Endothelial cell of umbilical vein (primary cell): ENCODE data around the gene TMSB10. TPM values are rescaled to one million over a fixed set of nuclear protein-coding genes. Genes with fewer than 3 reads are reported as not detected.

Experiments used
- BruUV-seq: library from RNA; stranded (reverse); fragments of 400-500 nt; replicated peaks from 2 replicates; lab custom pipeline; 2021; lab: Mats Ljungman, UMichigan
- CTCF ChIA-PET: fragments of 300-600, 350-600 bp; sonication (Branson Sonifier 250); formaldehyde crosslinking; loops from one replicate; lab custom pipeline; 2021; ENCODE audit warnings: antibody characterized with exemption, inconsistent platforms; lab: Charles Lee
- POLR2A ChIA-PET: fragments of 300-600, 350-600 bp; sonication (Branson Sonifier 250); formaldehyde crosslinking; loops from one replicate; lab custom pipeline; 2021; ENCODE audit warnings: antibody characterized with exemption, inconsistent platforms; lab: Charles Lee
- DNase-seq: peaks from one replicate; pipeline ENCODE4 v3.0.0-alpha.2; 2011; ENCODE audit warnings: low read depth, low spot score
- FAIRE-seq: peaks from 2 replicates; lab custom pipeline; 2011; peaks lifted over from hg19 to GRCh38; lab: Jason Lieb, UNC
- H2AFZ ChIP-seq: 2 replicates; pipeline ENCODE4 v1.6.0; 2012; ENCODE audit warnings: low read depth, low read length, control low read depth, inconsistent platforms
- H3K27ac ChIP-seq: 2 replicates; pipeline ENCODE4 v1.5.1; 2011; ENCODE audit warnings: low read depth, mild to moderate bottlenecking, control low read depth, low read length, moderate library complexity; ENCODE audit not compliant: insufficient read depth
- H3K27me3 ChIP-seq, 2 experiments: 2 replicates each; pipeline versions ENCODE4 v1.6.0 to v1.6.1; 2011; ENCODE audit warnings: low read length in 2 of 2, mixed read lengths in 1 of 2; ENCODE audit not compliant: control insufficient read depth in 2 of 2, insufficient read depth in 2 of 2
- H3K36me3 ChIP-seq, 2 experiments: 2 replicates in 1 of 2; 3 replicates in 1 of 2; pipeline ENCODE4 v1.5.1; 2011; ENCODE audit warnings: low read length in 2 of 2, mild to moderate bottlenecking in 1 of 2, moderate library complexity in 1 of 2; ENCODE audit not compliant: control insufficient read depth in 2 of 2, insufficient read depth in 2 of 2; ENCODE audit errors: extremely low read depth in 1 of 2
- H3K4me1 ChIP-seq: 3 replicates; pipeline ENCODE4 v1.5.1; 2011; ENCODE audit warnings: mild to moderate bottlenecking, low read length; ENCODE audit not compliant: control insufficient read depth, insufficient read depth; ENCODE audit errors: extremely low read depth
- H3K4me2 ChIP-seq: 2 replicates; pipeline ENCODE4 v1.6.1; 2011; ENCODE audit warnings: low read length, control low read depth, mixed read lengths; ENCODE audit not compliant: insufficient read depth
- H3K4me3 ChIP-seq, 3 experiments: fragments of 200-600 bp in 1 of 3; sonication (generic), shearing (Covaris generic) in 1 of 3; replicated peaks in 1 of 3; 2 replicates each; pipeline ENCODE4 v1.5.1; 2011 to 2016; ENCODE audit warnings: control low read depth in 3 of 3, low read length in 3 of 3, mild to moderate bottlenecking in 2 of 3, inconsistent platforms in 1 of 3, low read depth in 1 of 3, moderate library complexity in 1 of 3; ENCODE audit not compliant: insufficient read depth in 1 of 3
- H3K79me2 ChIP-seq: 2 replicates; pipeline ENCODE4 v1.6.0; 2012; ENCODE audit warnings: low read length, inconsistent platforms; ENCODE audit not compliant: control insufficient read depth, insufficient read depth
- H3K9ac ChIP-seq: replicated peaks from 2 replicates; pipeline ENCODE3; 2011; ENCODE audit warnings: low read length, control low read depth; ENCODE audit not compliant: insufficient read depth; ENCODE audit errors: extremely low read depth
- H3K9me1 ChIP-seq: replicated peaks from 3 replicates; pipeline ENCODE4 v1.6.0; 2011; ENCODE audit warnings: mild to moderate bottlenecking, low read length; ENCODE audit not compliant: control insufficient read depth, insufficient read depth; ENCODE audit errors: extremely low read depth
- H3K9me3 ChIP-seq: replicated peaks from 2 replicates; pipeline ENCODE4 v1.5.1; 2012; ENCODE audit warnings: low read length, inconsistent platforms; ENCODE audit not compliant: control insufficient read depth, insufficient read depth
- H4K20me1 ChIP-seq: replicated peaks from 2 replicates; pipeline ENCODE3; 2011; ENCODE audit warnings: mild to moderate bottlenecking, low read length; ENCODE audit not compliant: control insufficient read depth, insufficient read depth; ENCODE audit errors: extremely low read depth
- FOS ChIP-seq: IDR thresholded peaks from 2 replicates; pipeline ENCODE4 v1.6.1; 2011; ENCODE audit warnings: mild to moderate bottlenecking, low read length, moderate library complexity, borderline replicate concordance; ENCODE audit not compliant: insufficient read depth
- GATA2 ChIP-seq: IDR thresholded peaks from 2 replicates; pipeline ENCODE4 v1.7.0; 2011; ENCODE audit warnings: low read depth, mild to moderate bottlenecking, moderate library complexity, mixed read lengths, low read length; ENCODE audit not compliant: insufficient read length, insufficient read depth
- JUN ChIP-seq: IDR thresholded peaks from 2 replicates; pipeline ENCODE4 v1.6.1; 2011; ENCODE audit warnings: borderline replicate concordance, low read depth; ENCODE audit not compliant: insufficient read length, insufficient read depth
- MYC ChIP-seq: IDR thresholded peaks from one replicate; pipeline ENCODE4 v1.6.1; 2011; ENCODE audit warnings: mild to moderate bottlenecking, low read depth, low read length
- POLR2AphosphoS5 ChIP-seq: IDR thresholded peaks from 2 replicates; pipeline ENCODE4 v1.6.1; 2012; ENCODE audit warnings: low read depth, mild to moderate bottlenecking, control low read depth, low read length, moderate library complexity; ENCODE audit not compliant: insufficient read depth
- dilution Hi-C: fragments of 300-500 bp; cut with MboI; formaldehyde crosslinking; loops from one replicate; pipeline ENCODE4 v1.15.0; 2019; ENCODE audit warnings: low sequenced_read_pairs; ENCODE audit not compliant: extremely low pct_ligation_motif_present
- intact Hi-C: fragments of 100-400 bp; cut with micrococcal nuclease; formaldehyde crosslinking; loops from one replicate; pipeline ENCODE4 v1.10.0; 2022
- polyA plus RNA-seq, 4 experiments: library from polyadenylated mRNA; depleted of rRNA in 3 of 4; stranded (reverse) in 3 of 4; unstranded in 1 of 4; fragments of >200 nt; gene quantifications; 2 replicates each; pipeline versions ENCODE4 v1.2.1 to v1.2.3, GENCODE V29; 2011 to 2012; ENCODE audit warnings: missing spikeins in 1 of 4
- total RNA-seq: library from RNA; stranded (reverse); gene quantifications from 2 replicates; pipeline ENCODE4 v1.2.3, GENCODE V29; 2021
- TF ChIP-seq, protein P1 (sequence below): IDR thresholded peaks from 2 replicates; pipeline ENCODE4 v1.6.1; 2011; ENCODE audit not compliant: insufficient read depth, insufficient read length
- TF ChIP-seq, protein P2 (sequence below), 2 donors: IDR thresholded peaks; 1 replicate in 1 of 2; 2 replicates in 1 of 2; pipeline ENCODE4 v1.5.1; 2011; ENCODE audit warnings: low read length in 2 of 2, mild to moderate bottlenecking in 2 of 2, moderate library complexity in 2 of 2, control low read depth in 1 of 2, inconsistent platforms in 1 of 2, low read depth in 1 of 2; ENCODE audit not compliant: insufficient read depth in 1 of 2; ENCODE audit errors: extremely low read depth in 1 of 2

Gene TMSB10
- total and polyA plus RNA-seq, 2 donors (not counting 3 experiments of a cell fraction or from before 2014, with no cell fraction given) = 2,774 to 4,015 TPM

DNA sequence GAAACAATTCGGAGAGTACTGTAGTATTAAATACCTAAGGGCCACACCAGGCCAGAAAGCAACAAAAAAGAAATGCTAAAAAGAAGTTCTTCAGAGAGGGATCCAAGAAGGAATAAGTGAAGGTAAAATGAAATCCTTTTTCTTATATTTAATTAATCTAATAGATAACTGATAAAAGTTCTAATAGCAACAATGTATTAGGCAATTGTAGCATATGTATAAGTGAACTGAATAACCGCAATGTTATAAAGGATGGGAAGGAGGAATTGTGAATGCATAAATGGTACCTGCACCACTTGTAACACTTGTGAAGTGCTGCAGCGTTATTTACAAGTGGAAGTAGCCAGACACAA lies 21.8 kb downstream of the TMSB10 start:
- FAIRE-seq (no peak), DNase-seq (no peak)
- H2AFZ ChIP-seq = no peak overlapping the region
- TF ChIP-seq FOS (no peak), MYC (no peak)
- TF ChIP-seq, protein P1, sequence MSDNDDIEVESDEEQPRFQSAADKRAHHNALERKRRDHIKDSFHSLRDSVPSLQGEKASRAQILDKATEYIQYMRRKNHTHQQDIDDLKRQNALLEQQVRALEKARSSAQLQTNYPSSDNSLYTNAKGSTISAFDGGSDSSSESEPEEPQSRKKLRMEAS = no peak
- no peak overlapping the region for H3K9ac ChIP-seq
- no peaks in the 10 kb centered on the region for H3K79me2 ChIP-seq
- H3K27ac ChIP-seq = no peak overlapping the region
- BruUV-seq = no TSS peak
- dilution Hi-C loops (no loop called here), intact Hi-C loops (loop anchor here (1.0 to 5.0 kb wide), 7 partner anchors 42 to 432 kb away; no protein-coding TSS in a partner anchor)
- ChIA-PET CTCF (interaction anchor here (2.2 to 2.8 kb wide), 6 partner anchors 21 to 374 kb away, joined by 19 to 61 read pairs (median 24); partner anchors contain the start of genes TMSB10 and TRABD2A), POLR2A (interaction anchor here (2.7 kb wide), 1 partner anchor 21 kb away, joined by 16 read pairs; no protein-coding TSS in a partner anchor)
- H3K9me3 ChIP-seq = no peaks in the 10 kb centered on the region
- H4K20me1 ChIP-seq = no peaks in the 10 kb centered on the region
- peaks cover 26% of the 10 kb centered on the region for H3K4me1 ChIP-seq
- no peaks in the 10 kb centered on the region for H3K36me3 ChIP-seq
- no peak overlapping the region for H3K4me2 ChIP-seq
- H3K4me3 ChIP-seq = no peak overlapping the region
- H3K9me1 ChIP-seq = no peaks in the 10 kb centered on the region
- no peaks in the 10 kb centered on the region for H3K27me3 ChIP-seq

DNA sequence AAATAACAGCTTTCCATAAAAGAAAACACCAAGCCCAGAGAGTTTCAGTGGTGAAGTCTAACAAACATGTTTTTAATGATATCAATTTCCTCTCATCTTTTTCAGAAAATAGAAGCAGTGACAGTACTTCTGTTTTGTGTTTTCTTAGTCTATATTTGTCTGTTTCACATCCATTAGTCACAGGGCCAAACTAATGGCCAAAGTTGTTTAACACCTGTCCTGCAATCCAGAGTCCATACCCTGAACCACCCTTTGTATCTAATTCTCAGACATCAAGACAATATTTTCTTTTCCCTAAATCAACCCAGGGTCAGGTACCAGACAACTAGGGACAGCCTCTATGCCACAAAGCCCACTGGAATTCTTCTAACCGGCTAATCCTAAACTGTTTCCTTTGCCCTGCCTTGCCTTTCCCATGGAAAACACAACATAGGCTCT lies 25.9 kb downstream of the TMSB10 start:
- H3K4me2 ChIP-seq = no peak overlapping the region
- H3K27me3 ChIP-seq = no peaks in the 10 kb centered on the region
- dilution Hi-C loops = no loop called here
- H2AFZ ChIP-seq = no peak overlapping the region
- H3K9ac ChIP-seq = no peak overlapping the region
- DNase-seq = no peak
- ChIA-PET CTCF (no interaction called here), POLR2A (no interaction called here)
- no peaks in the 10 kb centered on the region for H3K36me3 ChIP-seq
- H3K27ac ChIP-seq = no peak overlapping the region
- intact Hi-C loops = no loop called here
- no peaks in the 10 kb centered on the region for H3K9me1 ChIP-seq
- H3K4me1 ChIP-seq = peaks cover 4% of the 10 kb centered on the region
- H3K79me2 ChIP-seq = no peaks in the 10 kb centered on the region
- no peak overlapping the region for H3K4me3 ChIP-seq
- no peak for FAIRE-seq
- no peaks in the 10 kb centered on the region for H3K9me3 ChIP-seq
- no TSS peak for BruUV-seq
- no peaks in the 10 kb centered on the region for H4K20me1 ChIP-seq
- TF ChIP-seq FOS (no peak), JUN (no peak), MYC (no peak), POLR2AphosphoS5 (no peak), GATA2 (no peak)
- TF ChIP-seq, protein P1 = no peak
- TF ChIP-seq, protein P2, sequence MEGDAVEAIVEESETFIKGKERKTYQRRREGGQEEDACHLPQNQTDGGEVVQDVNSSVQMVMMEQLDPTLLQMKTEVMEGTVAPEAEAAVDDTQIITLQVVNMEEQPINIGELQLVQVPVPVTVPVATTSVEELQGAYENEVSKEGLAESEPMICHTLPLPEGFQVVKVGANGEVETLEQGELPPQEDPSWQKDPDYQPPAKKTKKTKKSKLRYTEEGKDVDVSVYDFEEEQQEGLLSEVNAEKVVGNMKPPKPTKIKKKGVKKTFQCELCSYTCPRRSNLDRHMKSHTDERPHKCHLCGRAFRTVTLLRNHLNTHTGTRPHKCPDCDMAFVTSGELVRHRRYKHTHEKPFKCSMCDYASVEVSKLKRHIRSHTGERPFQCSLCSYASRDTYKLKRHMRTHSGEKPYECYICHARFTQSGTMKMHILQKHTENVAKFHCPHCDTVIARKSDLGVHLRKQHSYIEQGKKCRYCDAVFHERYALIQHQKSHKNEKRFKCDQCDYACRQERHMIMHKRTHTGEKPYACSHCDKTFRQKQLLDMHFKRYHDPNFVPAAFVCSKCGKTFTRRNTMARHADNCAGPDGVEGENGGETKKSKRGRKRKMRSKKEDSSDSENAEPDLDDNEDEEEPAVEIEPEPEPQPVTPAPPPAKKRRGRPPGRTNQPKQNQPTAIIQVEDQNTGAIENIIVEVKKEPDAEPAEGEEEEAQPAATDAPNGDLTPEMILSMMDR (IDR thresholded peaks at IDR 0.05; ENCODE audit: extremely low read depth in 1 of 2, insufficient read depth in 1 of 2, low read depth in 1 of 2, low read length in 2 of 2) = no peak
